GM19455 (cell line): Measurements from ENCODE around the gene PRKACG.
A peak's percentile ranks its signal among the peaks of the same experiment; 100 is the strongest.
"Not testable (repeated sequence)": the region's sequence is repeated elsewhere in the genome, so short reads cannot be mapped to it uniquely, and the experiment has no call there.

Source experiments
- ATAC-seq: cut with Tn5 transposase; IDR thresholded peaks from one replicate; pipeline ENCODE4 v1.9.1; 2021; ENCODE audit not compliant: unreplicated experiment

The PRKACG gene

DNA sequence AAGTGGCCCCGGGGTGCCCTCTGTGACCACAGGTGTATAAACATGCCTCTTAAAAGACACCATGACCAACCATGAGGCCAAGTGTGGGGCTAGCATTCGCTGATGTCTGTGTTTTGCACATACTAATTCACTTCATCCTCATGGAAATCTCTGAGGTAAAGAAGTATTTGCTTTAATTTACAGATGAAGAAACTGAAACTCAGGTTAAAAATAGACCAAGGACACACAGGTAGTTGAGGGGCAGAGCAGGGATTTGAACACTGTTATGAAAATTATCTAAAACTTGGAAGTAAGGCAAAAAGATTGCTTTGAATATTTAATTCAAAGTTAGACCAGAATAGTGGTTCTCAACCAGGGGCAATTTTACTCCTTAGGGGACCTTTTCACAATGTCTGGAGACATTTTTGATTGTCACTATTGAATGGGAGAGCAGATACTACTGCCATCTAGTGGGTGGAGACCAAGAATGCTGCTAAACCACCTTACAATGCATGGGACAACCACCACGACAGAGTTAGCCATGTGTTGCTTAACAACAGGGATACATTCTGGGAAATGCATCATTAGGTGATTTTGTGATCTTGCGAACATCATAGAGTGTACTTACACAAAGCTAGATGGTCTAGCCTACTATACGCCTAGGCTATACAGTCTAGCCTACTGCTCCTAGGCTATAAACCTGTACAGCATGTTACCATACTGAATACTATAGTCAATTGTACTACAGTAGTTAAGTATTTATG lies 13.6 kb upstream of the PRKACG start:
- ATAC-seq, result peak; percentile 83

DNA sequence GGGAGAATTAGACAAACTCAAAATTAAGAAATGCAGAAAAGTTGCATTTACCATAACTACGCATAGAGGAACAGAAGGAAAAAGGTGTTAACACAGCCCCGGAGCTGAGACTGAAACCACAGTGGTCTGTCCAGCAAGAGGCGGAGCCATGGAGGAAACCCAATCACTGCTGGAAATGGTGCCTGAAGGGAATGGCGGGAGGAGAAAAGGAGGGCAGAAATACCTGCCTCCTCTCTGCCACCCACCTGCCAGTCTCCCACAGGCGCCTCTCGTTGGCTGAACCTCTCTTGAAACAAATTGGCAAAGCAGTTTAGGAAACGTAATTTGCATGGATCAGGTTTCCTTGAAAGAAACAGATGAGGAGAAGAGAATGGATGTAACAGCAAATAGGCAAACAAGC lies 9.7 kb upstream of the PRKACG start:
- no peak for ATAC-seq

DNA sequence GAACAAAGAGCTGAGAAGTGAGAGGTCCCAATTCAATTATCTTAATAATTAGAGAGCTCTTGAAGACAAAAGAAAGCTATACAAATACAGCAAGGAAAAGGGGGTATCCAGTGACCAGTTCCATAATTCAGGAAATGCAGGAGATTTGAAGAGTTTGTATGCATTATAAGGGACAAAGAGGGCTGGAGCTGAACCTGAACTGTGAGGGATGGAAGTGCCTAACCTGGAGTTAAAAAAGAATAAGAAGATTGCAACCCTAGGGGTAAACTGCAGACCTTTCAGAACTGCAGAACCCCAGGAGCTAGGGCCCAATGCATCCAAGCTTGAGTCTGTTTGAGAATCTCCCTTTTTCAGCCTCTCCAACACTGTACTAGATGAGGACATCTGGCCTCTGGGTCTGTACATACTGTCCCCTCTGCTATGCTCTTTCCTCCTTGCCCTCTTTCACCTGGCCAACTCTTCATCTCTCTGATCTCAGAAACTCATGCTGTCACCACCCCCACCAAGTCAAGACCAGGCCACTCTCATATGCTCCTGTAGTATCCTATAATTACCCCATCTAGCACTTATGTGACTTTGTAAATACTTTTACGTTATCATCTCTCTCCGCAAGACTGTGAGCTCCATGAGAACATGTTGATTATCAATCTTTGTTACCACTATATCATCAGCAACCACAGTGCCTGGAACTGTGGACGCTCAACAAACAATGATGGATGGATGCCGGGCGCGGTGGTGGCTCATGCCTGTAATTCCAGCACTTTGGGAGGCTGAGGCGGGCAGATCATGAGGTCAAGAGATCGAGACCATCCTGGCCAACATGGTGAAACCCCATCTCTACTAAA lies 6.6 kb upstream of the PRKACG start:
- no peak for ATAC-seq

DNA sequence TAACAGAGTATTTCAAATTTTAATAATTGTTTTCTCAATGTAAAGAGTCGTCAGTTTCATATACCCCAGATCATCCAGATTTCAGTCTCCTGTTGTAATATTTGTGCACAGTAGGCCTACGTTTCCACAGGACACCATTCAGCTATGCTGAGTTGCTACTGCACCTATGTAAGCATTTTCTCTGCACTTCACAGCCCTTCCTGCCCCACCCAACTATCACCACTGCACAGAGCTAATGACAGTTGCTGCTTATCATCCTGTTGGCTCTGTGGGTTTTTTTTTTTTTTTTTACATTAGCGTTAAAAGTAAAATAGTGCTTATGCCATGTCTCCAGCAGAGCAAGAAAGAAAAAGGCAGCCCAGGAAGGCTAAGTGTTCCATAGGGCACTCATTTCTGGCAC lies 5.9 kb upstream of the PRKACG start:
- ATAC-seq, result no peak

DNA sequence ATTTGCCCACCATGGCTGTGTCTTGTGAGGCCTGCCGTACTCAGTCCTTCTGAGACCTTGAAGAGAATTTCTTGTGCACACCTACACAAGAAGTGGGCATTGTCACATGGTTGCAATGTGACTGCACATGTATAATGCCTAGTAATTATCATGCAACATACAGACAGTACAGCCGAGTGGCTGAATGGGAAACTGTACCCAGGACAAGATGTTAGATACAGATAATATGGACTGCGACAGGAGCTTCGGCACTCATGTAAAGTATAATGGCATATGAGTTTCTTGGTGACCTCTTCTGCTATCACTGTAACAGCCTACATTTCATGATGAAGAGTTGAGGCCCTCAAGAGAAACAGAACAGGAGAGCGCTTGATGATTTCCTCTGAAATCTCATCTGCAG lies 4.8 kb upstream of the PRKACG start:
- ATAC-seq, result no peak

DNA sequence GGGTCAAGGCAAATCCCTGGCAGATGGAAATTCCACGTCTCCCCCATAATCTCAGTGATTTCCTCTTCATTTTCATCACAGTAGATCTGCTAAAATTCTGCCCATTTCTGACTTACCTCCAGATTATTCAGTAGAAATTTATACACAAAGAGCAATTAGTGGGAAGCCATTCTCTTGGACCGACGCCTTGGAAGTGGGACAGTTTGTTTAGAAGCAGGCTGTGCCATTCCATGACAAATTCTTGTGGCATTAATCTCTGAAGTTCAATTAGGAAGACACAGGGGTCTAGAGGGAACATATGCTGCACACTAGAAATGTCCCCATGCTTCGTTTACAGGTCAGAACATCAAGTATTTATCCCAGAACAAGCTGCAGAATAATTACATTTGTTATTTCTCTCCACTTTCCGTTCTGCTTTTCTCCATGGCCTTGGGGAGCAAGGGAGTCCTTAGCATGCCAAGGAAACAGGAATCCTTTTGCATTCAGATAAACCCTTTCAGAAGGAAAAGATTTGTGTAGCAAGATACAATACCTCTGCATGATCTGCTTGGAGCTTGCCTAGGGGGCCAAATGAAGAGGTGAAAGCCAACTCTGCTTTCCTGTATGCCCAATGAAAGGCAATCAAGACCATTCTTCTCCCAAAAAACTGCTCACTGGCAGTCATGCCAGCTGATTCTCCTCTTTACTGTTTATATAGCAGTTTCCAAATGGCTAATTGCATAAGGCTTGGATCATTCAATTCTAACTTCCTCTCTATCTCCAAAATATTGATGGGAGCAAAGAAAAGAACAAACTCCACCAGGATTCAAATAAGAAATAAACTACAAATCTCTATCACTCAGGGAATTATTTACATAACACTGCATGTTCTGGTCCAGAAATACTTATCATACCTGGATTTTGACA lies 2.5 kb upstream of the PRKACG start:
- no peak for ATAC-seq

DNA sequence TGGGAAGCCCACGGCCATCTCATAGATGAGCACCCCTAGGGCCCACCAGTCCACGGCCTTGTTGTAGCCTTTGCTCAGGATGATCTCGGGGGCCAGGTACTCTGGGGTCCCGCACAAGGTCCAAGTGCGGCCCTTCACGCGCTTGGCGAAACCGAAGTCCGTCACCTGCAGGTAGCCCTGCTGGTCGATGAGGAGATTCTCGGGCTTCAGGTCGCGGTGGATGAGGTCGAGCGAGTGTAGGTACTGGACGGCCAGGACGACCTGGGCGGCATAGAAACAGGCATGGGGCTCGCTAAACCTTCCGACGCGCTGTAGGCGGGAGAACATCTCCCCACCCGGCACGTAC lies 558 bp downstream of the PRKACG start:
- no peak for ATAC-seq

DNA sequence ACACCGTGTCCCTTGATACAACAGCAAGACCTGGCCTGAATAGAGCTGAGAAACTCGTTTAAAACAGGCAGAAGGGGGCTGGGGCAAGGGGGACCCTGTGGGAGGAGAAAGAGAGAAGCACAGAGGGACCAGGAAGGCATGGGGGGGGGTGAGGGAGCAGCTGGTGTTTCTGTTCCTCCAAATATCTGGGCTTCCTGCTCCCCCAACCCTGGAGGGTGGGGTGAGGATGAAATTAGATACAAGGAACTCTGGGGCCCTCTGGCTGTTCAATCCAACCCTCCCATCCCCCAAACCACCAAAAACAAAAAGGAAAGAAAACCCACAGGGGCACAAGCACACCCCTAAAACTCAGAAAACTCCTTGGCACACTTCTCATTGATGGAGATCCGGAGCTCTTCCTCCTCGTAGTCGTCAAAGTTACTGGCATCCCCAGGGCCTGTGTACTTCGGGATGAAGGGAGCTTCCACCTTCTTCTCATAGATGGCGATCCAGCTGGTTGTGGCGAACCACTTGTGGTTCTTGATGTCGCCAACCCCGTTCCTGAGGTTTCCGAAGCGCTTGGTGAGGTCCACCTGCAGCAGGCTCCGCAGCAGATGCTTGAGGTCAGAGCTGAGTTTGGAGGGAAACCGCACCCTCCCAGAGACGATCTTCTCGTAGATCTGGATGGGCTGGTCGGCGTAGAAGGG lies 1.1 kb downstream of the PRKACG start:
- no peak for ATAC-seq

DNA sequence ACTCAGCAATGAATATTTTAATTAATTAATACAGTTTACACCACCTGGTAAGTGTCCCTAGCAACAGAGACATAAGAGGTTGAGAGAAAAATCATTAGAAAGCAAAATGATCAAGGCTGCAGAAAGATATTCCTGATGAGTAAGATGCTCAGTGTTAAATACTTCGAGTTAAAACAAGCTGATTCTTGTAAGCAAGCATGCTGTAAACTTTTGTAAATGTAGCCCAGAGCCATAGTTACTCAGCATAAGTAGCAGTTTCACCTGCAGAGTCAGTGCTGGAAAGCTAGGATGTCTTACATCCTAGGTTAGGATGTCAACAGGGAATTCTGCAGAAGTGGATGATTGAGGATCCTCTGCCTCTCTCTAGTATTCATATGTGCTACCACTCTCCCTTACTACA lies 4.2 kb downstream of the PRKACG start:
- ATAC-seq, result no peak

DNA sequence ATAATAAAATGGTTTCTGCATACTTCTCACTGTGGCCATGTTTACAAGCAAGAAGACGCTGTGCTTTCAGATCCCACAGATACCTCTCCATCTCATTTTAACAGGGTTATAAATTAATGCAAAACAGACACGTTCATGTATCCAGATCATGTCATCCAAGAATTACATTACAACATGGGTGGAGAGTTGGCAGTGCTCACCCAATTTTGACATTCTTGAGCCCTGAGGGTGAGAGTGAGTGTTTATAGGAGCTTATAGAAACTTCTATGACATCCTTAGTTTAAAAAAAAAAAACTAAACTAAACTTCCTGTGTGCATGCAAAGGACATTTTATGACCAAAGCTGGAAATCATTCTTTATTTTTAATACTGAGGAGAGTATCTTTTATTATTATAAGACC lies 9.1 kb downstream of the PRKACG start:
- no peak for ATAC-seq

DNA sequence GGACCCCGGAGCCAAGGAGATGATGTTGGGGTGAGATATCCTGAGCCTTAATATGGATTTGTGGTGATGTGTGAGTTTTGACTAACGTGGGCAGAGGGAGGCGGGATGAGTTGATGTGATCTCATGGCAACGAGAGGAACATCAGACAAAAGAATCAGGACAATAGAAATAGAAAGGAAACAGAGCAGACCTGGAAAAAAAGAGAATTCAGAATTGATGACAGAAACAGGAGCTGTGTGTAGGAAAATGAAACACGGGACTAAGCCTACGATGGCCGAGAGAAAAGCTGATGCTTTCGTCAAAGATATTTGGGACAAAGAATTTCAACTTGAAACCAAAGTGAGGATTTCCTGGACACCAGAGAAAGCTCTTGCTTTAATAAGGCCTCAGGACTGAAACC lies 10.9 kb downstream of the PRKACG start:
- ATAC-seq, result no peak

DNA sequence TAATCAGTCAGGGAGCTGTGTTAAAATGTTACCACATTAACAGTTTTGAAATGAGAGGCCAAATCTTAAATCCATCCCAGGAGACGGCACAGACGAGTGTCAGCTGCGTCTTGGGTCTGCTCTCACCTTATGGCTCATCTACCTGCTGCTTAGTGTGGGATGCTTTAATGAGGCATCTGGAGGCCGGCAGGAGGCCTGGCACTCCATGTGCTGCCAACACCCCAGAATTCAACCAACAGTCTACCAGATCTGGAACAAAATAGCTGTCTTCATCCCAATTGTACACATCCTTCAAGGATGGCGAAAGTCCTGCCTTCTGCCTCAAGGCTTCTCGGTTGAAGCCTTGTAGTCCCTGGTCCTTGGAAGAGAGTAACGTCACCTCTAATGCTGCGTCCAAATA lies 12.0 kb downstream of the PRKACG start:
- ATAC-seq, result no peak

DNA sequence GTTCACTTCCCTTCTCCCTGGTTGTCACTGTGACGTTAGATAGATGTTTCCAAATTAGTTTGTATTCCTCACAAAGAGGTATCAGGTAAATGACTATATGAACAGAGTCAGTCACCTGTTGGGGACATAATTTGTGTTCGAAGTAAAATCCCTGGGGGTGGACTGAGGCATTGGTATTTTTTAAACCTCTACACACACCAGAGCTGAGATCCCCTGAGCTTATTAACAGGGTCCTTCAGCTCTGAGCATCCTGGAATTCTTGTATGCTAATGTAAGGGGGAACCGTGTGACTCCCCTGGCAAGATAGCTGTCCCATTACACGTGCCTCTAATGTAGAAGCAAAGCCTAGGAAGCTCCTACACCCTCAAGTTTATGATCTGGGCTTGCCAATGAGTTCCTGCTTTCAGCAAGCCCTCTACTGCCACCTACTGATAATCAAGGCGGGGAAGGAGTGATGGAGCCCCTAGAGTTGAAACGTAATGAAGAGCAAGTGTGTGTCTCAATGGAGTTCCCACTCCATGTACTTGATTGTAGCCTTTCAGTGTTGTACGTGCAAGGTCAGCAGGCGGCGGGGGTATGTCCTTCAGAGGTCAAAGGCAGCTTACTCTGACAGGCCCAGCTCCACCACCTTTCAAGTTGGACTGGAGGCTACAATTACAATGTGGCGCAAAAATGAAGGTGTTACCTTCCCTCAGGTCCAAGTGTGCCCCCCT lies 14.4 kb downstream of the PRKACG start:
- ATAC-seq, result peak; percentile 90

DNA sequence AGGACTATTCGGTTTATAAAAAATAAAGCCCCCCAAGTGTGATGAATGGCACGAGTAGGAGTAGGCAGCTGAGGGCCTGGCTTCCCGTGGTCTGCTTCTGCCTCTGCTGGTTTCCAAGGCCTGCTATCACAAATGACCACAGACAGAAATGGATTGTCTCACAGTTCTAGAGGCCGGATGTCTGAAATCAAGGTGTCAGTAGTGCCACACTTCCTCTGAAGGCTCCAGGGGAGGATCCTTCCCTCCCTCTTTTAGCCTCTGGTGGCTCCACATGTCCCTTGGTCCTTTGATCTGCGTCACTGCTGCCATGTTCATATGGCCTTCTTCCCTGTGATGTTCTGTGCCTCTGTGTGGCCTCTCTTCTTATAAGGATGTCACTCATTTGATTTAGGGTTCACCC lies 15.1 kb downstream of the PRKACG start:
- ATAC-seq, result no peak

DNA sequence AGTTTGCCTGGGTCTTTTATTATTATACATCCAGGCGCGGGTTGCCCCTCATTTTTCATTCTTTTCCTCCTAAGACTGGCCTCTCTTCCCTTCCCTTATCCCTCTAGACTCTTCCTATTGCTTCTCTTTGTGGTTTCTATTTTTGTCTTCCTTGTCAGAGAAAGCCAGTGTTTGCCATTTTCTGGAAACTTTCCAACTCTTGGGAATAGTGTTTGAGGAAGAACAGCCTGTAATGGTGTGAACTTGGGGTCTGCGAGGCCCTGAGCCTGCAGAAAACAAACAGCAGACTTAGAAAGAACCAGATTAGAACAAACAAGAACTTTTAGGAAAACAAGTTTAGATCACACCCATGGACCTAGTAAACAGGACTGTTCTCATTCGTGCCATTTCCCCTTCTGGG lies 15.5 kb downstream of the PRKACG start:
- ATAC-seq, result no peak

DNA sequence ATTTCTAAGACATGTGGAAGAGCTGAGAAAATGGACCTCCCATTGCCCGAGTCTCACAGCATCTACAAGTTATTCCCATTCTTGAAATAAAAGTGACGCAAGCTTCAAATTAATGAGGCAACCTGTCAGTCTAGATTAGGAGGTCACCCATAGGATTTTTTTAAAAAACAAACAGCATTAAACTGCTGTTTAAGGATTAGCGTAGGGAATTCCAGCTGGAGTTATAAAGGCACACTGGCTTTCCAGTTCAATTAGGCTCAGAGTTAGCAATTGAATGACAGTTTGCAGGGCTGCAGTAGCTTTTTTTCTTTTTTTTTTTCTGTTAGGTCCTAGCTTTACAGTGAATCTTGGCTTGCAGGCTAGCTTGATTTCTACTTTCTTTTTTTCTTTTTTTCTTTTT lies 16.2 kb downstream of the PRKACG start:
- no peak for ATAC-seq

DNA sequence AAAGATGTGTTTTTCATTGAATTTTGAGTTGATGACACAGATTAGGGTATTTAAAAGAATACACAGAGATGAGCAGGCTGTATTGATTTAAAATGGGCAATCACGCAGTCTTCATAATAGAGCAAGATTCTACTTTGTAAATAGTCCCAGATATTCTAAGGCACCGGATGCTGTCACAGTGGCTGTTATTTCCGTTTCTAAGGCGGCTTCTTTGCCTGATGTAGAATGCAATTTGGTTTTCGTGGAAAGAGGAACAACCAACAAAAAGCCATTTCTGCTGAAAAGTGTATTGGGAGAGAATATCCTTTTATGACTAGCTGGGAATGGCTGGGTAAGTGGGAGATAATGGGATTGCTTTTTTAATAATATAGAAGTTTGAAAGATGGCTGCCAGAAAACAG lies 17.5 kb downstream of the PRKACG start:
- no peak for ATAC-seq

DNA sequence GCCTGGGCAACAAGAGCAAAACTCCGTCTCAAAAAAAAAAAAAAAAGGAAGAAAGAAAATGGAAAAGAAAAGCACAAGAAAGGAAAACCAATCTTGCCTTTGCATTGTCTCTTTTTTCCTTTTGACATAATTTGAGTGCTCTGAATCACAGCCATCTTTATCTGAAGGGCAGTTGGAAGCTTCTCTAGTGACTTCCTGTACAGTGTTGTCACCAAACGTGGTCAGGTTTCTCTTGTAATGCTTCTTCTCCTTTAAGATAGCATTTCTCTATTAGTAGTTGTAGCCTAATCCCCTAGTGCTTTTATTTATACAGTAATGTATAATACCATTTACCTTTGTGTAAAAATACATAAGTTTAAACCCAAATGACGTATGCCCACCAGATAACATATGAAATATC lies 18.1 kb downstream of the PRKACG start:
- ATAC-seq, result no peak

DNA sequence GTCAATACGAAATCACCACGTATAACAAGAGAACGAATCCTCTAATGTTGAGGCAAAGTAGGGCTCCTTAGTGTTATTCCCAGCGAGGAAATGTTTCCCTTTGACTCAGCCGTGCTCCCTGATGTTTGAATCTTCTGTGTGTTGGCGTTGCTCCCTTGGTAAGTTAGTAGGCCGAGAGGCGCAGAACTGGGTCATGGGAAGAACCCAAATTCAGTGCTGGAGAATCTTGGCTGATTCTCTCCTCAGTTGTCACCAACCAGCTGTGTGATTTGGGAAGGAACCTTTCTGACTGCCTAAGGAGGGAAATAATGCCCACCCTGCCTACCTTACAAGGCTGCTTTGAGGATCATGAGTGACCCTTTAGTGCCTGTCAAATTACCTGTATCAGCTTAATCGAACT lies 22.5 kb downstream of the PRKACG start:
- no peak for ATAC-seq

DNA sequence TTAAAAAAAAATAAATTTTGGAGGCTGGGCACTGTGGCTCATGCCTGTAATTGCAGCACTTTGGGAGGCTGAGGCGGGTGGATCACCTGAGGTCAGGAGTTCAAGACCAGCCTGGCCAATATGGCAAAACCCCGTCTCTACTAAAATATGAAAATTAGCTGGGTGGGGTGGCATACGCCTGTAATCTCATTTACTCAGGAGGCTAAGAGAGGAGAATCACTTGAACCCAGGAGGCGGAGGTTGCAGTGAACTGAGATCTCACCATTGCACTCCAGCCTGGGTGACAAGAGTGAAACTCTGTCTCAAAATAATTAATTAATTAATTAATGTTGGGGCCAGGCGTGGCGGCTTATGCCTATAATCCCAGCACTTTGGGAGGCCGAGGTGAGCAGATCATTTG lies 27.0 kb downstream of the PRKACG start:
- not testable (repeated sequence) for ATAC-seq
